Adipocyte (in vitro differentiated cells): ENCODE data around the gene HSDL2.
"Not testable (repeated sequence)": the region's sequence is repeated elsewhere in the genome, so short reads cannot be mapped to it uniquely, and the experiment has no call there.

Experiments
- DNase-seq: peaks from one replicate; pipeline ENCODE4 v3.0.0-alpha.2; 2015; ENCODE audit warnings: low read depth
- H3K27me3 ChIP-seq: replicated peaks from 2 replicates; pipeline ENCODE4 v1.7.0; 2013; ENCODE audit warnings: mild to moderate bottlenecking, low read length, moderate library complexity; ENCODE audit not compliant: control insufficient read depth, insufficient read depth
- H3K36me3 ChIP-seq: 2 replicates; pipeline ENCODE4 v1.7.0; 2013; ENCODE audit warnings: low read length, mild to moderate bottlenecking, moderate library complexity; ENCODE audit not compliant: control insufficient read depth, insufficient read depth, severe bottlenecking
- H3K4me1 ChIP-seq: 2 replicates; pipeline ENCODE4 v1.7.0; 2013; ENCODE audit warnings: mild to moderate bottlenecking, low read length, moderate library complexity; ENCODE audit not compliant: control insufficient read depth, insufficient read depth
- H3K4me3 ChIP-seq: 2 replicates; pipeline ENCODE4 v1.7.0; 2013; ENCODE audit warnings: mild to moderate bottlenecking, low read length, moderate library complexity
- H3K9ac ChIP-seq: 2 replicates; pipeline ENCODE4 v1.7.0; 2013; ENCODE audit warnings: mild to moderate bottlenecking, low read length, moderate library complexity
- H3K9me3 ChIP-seq: 2 replicates; pipeline ENCODE4 v1.7.0; 2013; ENCODE audit warnings: mild to moderate bottlenecking, low read length, moderate library complexity; ENCODE audit not compliant: control insufficient read depth

HSDL2 gene

GRCh38 chr9:112348257-112349007 is 31.5 kb upstream of the HSDL2 start:
- H3K9ac ChIP-seq = peak overlapping the region; percentile 74
- H3K4me1 ChIP-seq = no peaks in the 10 kb centered on the region
- no peaks in the 10 kb centered on the region for H3K27me3 ChIP-seq
- DNase-seq = peak; percentile 82
- H3K4me3 ChIP-seq = peak overlapping the region; percentile 82
- no peaks in the 10 kb centered on the region for H3K36me3 ChIP-seq
- H3K9me3 ChIP-seq = no peaks in the 10 kb centered on the region

- Histone ChIP-seq H3K36me3 (no peaks in the 10 kb centered on the region), H3K9ac (peak overlapping the region; percentile 74), H3K27me3 (no peaks in the 10 kb centered on the region), H3K4me3 (peak overlapping the region; percentile 82), H3K9me3 (no peaks in the 10 kb centered on the region), H3K4me1 (no peaks in the 10 kb centered on the region)
- no peak for DNase-seq
Observed at GRCh38 chr9:112349008-112349333, 30.9 kb upstream of the HSDL2 start.

GRCh38 chr9:112351184-112351583 is 28.7 kb upstream of the HSDL2 start:
- H3K4me1 ChIP-seq = no peaks in the 10 kb centered on the region
- no peaks in the 10 kb centered on the region for H3K36me3 ChIP-seq
- no peaks in the 10 kb centered on the region for H3K27me3 ChIP-seq
- H3K9ac ChIP-seq = no peak overlapping the region
- no peaks in the 10 kb centered on the region for H3K9me3 ChIP-seq
- no peak overlapping the region for H3K4me3 ChIP-seq
- DNase-seq = no peak

- Histone ChIP-seq H3K4me3 (no peak overlapping the region), H3K36me3 (no peaks in the 10 kb centered on the region), H3K27me3 (no peaks in the 10 kb centered on the region), H3K9ac (no peak overlapping the region), H3K4me1 (no peaks in the 10 kb centered on the region), H3K9me3 (no peaks in the 10 kb centered on the region)
- no peak for DNase-seq
Observed at GRCh38 chr9:112352209-112352608, 27.7 kb upstream of the HSDL2 start.

- no peak overlapping the region for H3K9ac ChIP-seq
- H3K27me3 ChIP-seq = no peaks in the 10 kb centered on the region
- no peaks in the 10 kb centered on the region for H3K9me3 ChIP-seq
- H3K36me3 ChIP-seq = no peaks in the 10 kb centered on the region
- no peak for DNase-seq
- no peaks in the 10 kb centered on the region for H3K4me1 ChIP-seq
- H3K4me3 ChIP-seq = no peak overlapping the region
Observed at GRCh38 chr9:112354081-112354743, 25.7 kb upstream of the HSDL2 start.

- no peaks in the 10 kb centered on the region for H3K27me3 ChIP-seq
- H3K4me1 ChIP-seq = peaks cover 6% of the 10 kb centered on the region
- no peaks in the 10 kb centered on the region for H3K36me3 ChIP-seq
- no peak overlapping the region for H3K9ac ChIP-seq
- no peak for DNase-seq
- no peak overlapping the region for H3K4me3 ChIP-seq
- H3K9me3 ChIP-seq = no peaks in the 10 kb centered on the region
Observed at GRCh38 chr9:112355427-112355897, 24.4 kb upstream of the HSDL2 start.

- no peak overlapping the region for H3K4me3 ChIP-seq
- H3K9me3 ChIP-seq = no peaks in the 10 kb centered on the region
- peaks cover 12% of the 10 kb centered on the region for H3K4me1 ChIP-seq
- H3K9ac ChIP-seq = no peak overlapping the region
- no peaks in the 10 kb centered on the region for H3K27me3 ChIP-seq
- DNase-seq = peak; percentile 63
- H3K36me3 ChIP-seq = no peaks in the 10 kb centered on the region
Observed at GRCh38 chr9:112360047-112360804, 19.7 kb upstream of the HSDL2 start.

GRCh38 chr9:112361601-112362000 is 18.3 kb upstream of the HSDL2 start:
- Histone ChIP-seq H3K36me3 (no peaks in the 10 kb centered on the region), H3K4me1 (peaks cover 12% of the 10 kb centered on the region), H3K4me3 (no peak overlapping the region), H3K9ac (no peak overlapping the region), H3K27me3 (no peaks in the 10 kb centered on the region), H3K9me3 (no peaks in the 10 kb centered on the region)
- DNase-seq = peak; percentile 82

GRCh38 chr9:112364761-112365160 is 15.1 kb upstream of the HSDL2 start:
- Histone ChIP-seq H3K27me3 (no peaks in the 10 kb centered on the region), H3K9ac (no peak overlapping the region), H3K4me1 (peaks cover 12% of the 10 kb centered on the region), H3K36me3 (no peaks in the 10 kb centered on the region), H3K4me3 (no peak overlapping the region), H3K9me3 (no peaks in the 10 kb centered on the region)
- DNase-seq = no peak

GRCh38 chr9:112365257-112365656 is 14.7 kb upstream of the HSDL2 start:
- not testable (repeated sequence) for H3K4me3 ChIP-seq, H3K9me3 ChIP-seq, H3K9ac ChIP-seq, H3K36me3 ChIP-seq, DNase-seq, H3K4me1 ChIP-seq, H3K27me3 ChIP-seq

- Histone ChIP-seq H3K4me3 (no peak overlapping the region), H3K27me3 (no peaks in the 10 kb centered on the region), H3K4me1 (no peaks in the 10 kb centered on the region), H3K9me3 (no peaks in the 10 kb centered on the region), H3K9ac (no peak overlapping the region), H3K36me3 (no peaks in the 10 kb centered on the region)
- DNase-seq = no peak
Observed at GRCh38 chr9:112366591-112366990, 13.3 kb upstream of the HSDL2 start.
